Retinal pigment epithelial cell (primary cell): ENCODE data around the gene SAP25.

Experiments
- DNase-seq: peaks from one replicate; pipeline ENCODE4 v3.0.0-alpha.2; 2010; ENCODE audit warnings: low read depth
- H3K4me3 ChIP-seq: 2 replicates; pipeline ENCODE4 v1.5.1; 2011; ENCODE audit warnings: mild to moderate bottlenecking, low read length, control low read depth, moderate library complexity
- TF ChIP-seq, protein P1 (sequence below): conservative IDR thresholded peaks from 2 replicates; pipeline ENCODE4 v1.5.1; 2011; ENCODE audit warnings: low read depth, low read length, control low read depth, inconsistent platforms

The SAP25 gene

DNA sequence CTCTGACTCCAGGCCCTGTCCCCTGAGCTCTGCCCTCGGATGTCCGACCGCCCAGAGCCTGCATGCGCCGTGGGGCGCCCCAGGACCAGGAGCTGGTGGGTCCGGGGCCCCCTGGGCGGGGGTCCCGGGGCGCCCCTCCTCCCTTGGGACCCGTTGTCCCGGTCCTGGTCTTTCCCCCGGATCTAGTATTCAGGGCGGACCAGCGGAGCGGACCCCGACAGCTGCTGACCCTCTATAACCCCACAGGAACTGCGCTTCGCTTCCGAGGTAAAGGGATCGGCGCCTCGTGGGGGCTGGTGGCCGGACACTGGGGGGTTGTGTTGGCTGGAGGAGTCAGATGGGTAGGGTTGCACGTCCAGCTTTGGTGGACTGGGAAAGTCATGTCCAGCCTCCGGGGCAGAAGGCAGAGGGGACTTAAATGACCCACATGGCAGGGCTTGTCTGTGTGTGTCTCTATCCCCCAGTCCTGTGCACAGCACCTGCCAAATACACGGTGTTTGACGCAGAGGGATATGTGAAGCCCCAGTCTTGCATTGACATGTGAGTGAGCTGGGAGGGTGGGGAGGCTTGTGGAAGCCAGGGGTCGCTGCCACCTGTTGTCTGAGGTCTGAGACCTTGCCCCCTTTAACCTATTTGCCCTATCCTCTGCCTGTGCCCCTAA lies 39.2 kb upstream of the SAP25 start:
- DNase-seq: no peak

DNA sequence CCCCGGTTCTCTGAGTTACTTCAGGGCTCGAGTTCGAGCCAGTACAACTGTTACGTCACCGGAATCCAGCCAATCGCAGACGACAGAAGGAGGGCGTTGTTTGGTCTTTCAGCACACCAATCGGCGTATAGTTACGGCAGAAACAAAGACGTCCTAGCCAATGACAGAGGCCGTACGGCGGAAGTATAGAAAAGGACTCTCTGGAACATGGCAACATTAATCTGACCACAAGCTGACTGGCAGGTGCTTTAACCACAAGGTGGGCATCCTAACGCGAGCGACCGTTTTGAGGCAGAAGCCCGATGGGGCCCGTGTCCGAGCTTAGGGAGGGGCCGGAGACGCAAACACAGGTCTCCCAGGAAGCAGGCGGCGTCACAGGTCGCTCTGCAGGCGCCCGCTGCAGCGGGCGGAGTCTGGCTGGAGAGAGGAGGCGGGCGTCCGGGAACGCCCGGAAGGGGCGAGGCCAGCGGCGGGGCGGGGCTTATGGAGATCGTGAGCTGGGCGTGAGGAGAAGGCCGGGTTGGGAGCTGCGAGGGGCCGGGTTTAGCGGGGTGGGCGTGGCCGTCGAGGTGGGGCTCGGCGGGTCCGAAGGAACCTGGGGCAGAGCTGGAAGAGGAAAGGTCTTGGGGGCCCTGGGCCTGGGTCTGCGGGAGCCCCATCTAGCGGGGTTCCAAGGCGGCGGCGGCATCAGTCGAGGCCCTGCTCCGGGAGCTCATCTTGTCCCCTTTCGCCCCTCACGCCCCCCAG lies 38.5 kb upstream of the SAP25 start, which contains the start of gene MOSPD3:
MOSPD3 (plus strand) TSS at position 558 of the 747 bp plus-strand sequence. CDS start 252 bp downstream, outside the sequence.
- TF ChIP-seq, protein P1, sequence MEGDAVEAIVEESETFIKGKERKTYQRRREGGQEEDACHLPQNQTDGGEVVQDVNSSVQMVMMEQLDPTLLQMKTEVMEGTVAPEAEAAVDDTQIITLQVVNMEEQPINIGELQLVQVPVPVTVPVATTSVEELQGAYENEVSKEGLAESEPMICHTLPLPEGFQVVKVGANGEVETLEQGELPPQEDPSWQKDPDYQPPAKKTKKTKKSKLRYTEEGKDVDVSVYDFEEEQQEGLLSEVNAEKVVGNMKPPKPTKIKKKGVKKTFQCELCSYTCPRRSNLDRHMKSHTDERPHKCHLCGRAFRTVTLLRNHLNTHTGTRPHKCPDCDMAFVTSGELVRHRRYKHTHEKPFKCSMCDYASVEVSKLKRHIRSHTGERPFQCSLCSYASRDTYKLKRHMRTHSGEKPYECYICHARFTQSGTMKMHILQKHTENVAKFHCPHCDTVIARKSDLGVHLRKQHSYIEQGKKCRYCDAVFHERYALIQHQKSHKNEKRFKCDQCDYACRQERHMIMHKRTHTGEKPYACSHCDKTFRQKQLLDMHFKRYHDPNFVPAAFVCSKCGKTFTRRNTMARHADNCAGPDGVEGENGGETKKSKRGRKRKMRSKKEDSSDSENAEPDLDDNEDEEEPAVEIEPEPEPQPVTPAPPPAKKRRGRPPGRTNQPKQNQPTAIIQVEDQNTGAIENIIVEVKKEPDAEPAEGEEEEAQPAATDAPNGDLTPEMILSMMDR: no peak
- peak; percentile 99 for DNase-seq
- H3K4me3 ChIP-seq: peak within 1 kb of the TSS; percentile 81

More for the DNA sequence above, 39.2 kb upstream of the SAP25 start:
- TF ChIP-seq, protein P1: peak; percentile 44
- H3K4me3 ChIP-seq: peak overlapping the region; percentile 81

DNA sequence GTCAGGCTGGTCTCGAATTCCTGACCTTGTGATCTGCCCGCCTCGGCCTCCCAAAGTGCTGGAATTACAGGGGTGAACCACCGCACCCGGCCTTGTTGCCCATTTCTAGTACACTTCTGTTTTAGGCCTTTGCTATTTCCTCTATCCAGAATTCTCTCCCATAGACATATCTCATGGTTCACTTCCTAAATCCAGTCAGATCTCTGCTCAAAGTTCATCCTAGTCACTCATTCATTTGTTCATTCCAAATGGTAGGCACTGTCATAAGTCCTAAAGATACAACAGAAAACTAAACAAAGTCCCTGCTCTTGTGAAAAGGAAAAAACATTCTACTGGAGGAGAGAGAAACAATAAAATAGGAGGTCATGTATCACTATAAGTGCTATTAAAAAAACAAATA lies 36.3 kb upstream of the SAP25 start:
- TF ChIP-seq, protein P1: no peak
- DNase-seq: no peak
- H3K4me3 ChIP-seq: no peak overlapping the region

DNA sequence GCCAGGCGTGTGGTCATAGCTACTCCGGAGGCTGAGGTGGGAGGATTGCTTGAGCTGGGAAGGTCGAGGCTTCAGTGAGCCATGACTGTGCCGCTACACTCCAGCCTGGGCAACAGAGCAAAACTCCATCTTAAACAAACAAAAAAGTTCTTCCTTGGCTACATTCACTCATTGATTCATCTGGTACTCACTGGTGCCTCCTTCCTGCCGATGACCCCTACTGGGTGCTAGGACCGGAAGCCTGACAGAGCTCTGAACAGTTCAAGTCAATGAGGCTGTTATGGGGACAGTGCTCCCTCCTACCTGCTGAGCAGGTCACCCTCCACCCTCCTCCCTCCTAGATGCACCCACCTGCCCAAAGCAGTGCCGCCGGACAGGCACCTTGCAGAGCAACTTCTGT lies 33.4 kb upstream of the SAP25 start:
- TF ChIP-seq, protein P1: no peak
- DNase-seq: no peak
- no peak overlapping the region for H3K4me3 ChIP-seq

DNA sequence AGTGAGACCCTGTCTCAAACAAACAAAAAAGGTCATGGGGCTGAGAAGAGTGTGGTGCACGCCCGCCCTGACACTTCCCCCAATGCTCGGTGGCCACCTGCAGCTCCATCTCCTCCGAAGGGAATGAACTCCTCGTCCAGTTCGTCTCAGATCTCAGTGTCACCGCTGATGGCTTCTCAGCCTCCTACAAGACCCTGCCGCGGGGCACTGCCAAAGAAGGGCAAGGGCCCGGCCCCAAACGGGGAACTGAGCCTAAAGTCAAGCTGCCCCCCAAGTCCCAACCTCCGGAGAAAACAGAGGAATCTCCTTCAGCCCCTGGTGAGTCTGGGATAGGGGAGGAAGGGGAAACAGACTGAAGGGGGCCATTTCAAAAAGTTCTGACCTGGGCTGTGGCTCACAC lies 32.6 kb upstream of the SAP25 start:
- no peak overlapping the region for H3K4me3 ChIP-seq
- no peak for DNase-seq
- TF ChIP-seq, protein P1: no peak

DNA sequence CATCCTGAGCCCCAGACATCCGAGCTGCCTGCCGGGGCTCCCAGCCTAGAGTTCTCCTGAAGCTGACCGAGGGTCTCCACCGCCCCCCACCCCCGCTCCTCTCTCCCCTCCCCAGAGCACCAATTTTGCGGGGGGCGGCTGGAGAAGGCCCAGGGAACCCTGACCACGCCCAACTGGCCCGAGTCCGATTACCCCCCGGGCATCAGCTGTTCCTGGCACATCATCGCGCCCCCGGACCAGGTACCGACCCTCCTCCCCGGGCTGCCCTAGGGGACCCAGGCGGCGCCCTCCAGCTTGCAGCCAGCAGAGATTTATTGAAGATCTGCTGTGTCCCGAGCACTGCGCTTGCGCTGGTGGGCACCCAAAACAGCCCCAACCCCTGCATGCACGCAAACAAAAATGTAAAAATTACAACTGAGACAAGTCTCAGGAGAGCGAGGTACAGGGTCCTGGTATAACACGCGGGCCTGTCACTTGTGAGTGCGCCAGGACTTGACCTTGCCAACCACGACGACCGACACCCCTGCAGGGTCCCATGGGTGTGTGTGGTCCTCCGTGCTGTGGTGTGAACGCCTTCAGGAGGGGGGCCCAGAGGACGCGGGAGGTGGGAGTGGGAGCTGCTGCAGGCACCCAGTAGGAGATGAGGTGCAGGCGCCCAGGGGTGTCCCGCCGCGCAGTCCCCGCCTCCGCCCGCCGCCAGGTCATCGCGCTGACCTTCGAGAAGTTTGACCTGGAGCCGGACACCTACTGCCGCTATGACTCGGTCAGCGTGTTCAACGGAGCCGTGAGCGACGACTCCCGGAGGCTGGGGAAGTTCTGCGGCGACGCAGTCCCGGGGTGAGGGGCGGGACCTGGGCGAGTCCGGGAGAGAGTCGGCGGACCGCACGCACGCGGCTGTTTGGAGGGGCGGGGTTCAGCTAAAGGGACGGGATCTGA lies 31.5 kb upstream of the SAP25 start:
- H3K4me3 ChIP-seq: peak overlapping the region; percentile 62
- TF ChIP-seq, protein P1: no peak
- DNase-seq: no peak
